MM.1S (cell line): ENCODE results near the gene SYT17.

Experiments
- DNase-seq: peaks from one replicate; pipeline ENCODE4 v3.0.0-alpha.2; 2015
- H2AFZ ChIP-seq: fragments of 300-600 bp; sonication (generic); 2 replicates; pipeline ENCODE4 v1.6.0; 2016; ENCODE audit warnings: antibody characterized with exemption, low read length
- H3F3A ChIP-seq: fragments of 300-600 bp; sonication (generic); 2 replicates; pipeline ENCODE4 v1.6.1; 2016; ENCODE audit warnings: mild to moderate bottlenecking, antibody characterized with exemption, low read length, moderate library complexity, mixed read lengths; ENCODE audit not compliant: insufficient read depth
- H3K27ac ChIP-seq: fragments of 300-600 bp; sonication (generic); 2 replicates; pipeline ENCODE4 v1.5.1; 2016; ENCODE audit warnings: mild to moderate bottlenecking, low read length
- H3K27me3 ChIP-seq: fragments of 300-600 bp; sonication (generic); replicated peaks from 2 replicates; pipeline ENCODE4 v1.6.0; 2016; ENCODE audit warnings: low read length; ENCODE audit not compliant: insufficient read depth
- H3K36me3 ChIP-seq: fragments of 300-600 bp; sonication (generic); replicated peaks from 2 replicates; pipeline ENCODE4 v1.6.1; 2016; ENCODE audit warnings: mild to moderate bottlenecking, low read length, mixed read lengths; ENCODE audit not compliant: insufficient read depth
- H3K4me1 ChIP-seq: fragments of 300-600 bp; sonication (generic); 2 replicates; pipeline ENCODE4 v1.6.1; 2016; ENCODE audit warnings: low read length, mixed read lengths
- H3K4me2 ChIP-seq: fragments of 300-600 bp; sonication (generic); 2 replicates; pipeline ENCODE4 v1.6.0; 2016; ENCODE audit warnings: low read depth, low read length
- H3K4me3 ChIP-seq: fragments of 300-600 bp; sonication (generic); 2 replicates; pipeline ENCODE4 v1.5.1; 2016; ENCODE audit warnings: low read length, mixed read lengths
- H3K79me2 ChIP-seq: fragments of 300-600 bp; sonication (generic); 2 replicates; pipeline ENCODE4 v1.6.1; 2016; ENCODE audit warnings: mixed run types, low read length, mixed read lengths
- H3K9ac ChIP-seq: fragments of 300-600 bp; sonication (generic); 2 replicates; pipeline ENCODE4 v1.6.1; 2016; ENCODE audit warnings: low read length, mixed read lengths
- H3K9me2 ChIP-seq: fragments of 300-600 bp; sonication (generic); replicated peaks from 2 replicates; pipeline ENCODE4 v1.6.1; 2016; ENCODE audit warnings: mild to moderate bottlenecking, low read length, mixed read lengths; ENCODE audit not compliant: insufficient read depth
- H3K9me3 ChIP-seq: fragments of 300-600 bp; sonication (generic); replicated peaks from 2 replicates; pipeline ENCODE4 v1.6.1; 2016; ENCODE audit warnings: mild to moderate bottlenecking, low read length, mixed read lengths; ENCODE audit not compliant: insufficient read depth
- H4K20me1 ChIP-seq: fragments of 300-600 bp; sonication (generic); 2 replicates; pipeline ENCODE4 v1.6.1; 2016; ENCODE audit warnings: mild to moderate bottlenecking, low read length, moderate library complexity, mixed read lengths; ENCODE audit not compliant: insufficient read depth
- EZH2 ChIP-seq: fragments of 300-600 bp; sonication (generic); optimal IDR thresholded peaks from 2 replicates; pipeline ENCODE3; 2017; ENCODE audit warnings: low read depth, mild to moderate bottlenecking, antibody characterized with exemption, low read length, mixed read lengths
- EZH2phosphoT487 ChIP-seq: fragments of 300-600 bp; sonication (generic); IDR thresholded peaks from 2 replicates; pipeline ENCODE4 v1.6.1; 2018; ENCODE audit warnings: antibody characterized with exemption, low read length
- TF ChIP-seq, protein P1 (sequence below): fragments of 300-600 bp; sonication (generic); IDR thresholded peaks from 2 replicates; pipeline ENCODE4 v1.5.1; 2016; ENCODE audit warnings: antibody characterized with exemption, low read length, mixed read lengths

The SYT17 gene

DNA sequence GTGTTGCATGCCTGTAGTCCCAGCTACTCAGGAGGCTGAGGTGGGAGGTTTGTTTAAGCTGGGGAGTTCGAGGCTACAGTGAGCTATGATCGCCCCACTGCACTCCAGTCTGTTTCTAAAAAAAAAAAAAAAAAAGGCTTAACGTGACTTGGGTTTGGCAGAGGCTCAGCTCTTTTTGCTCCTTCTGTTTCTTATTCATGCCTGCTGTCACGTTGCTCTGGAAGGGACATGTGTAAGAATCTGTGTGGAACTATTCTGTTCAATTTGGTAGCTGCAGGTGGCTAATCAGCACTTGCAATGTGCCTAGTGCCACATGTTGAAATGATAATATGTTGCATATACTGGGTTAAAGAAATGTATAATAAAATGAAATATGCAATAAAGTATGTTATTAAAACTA, 20.9 kb upstream of the SYT17 start:
- H3K9me3 ChIP-seq: no peaks in the 10 kb centered on the region
- H2AFZ ChIP-seq: no peak overlapping the region
- H3F3A ChIP-seq: no peaks in the 10 kb centered on the region
- H3K4me1 ChIP-seq: no peaks in the 10 kb centered on the region
- H3K9me2 ChIP-seq: no peaks in the 10 kb centered on the region
- H3K79me2 ChIP-seq: no peaks in the 10 kb centered on the region
- no peaks in the 10 kb centered on the region for H4K20me1 ChIP-seq
- H3K27ac ChIP-seq: no peak overlapping the region
- no peak for DNase-seq
- TF ChIP-seq EZH2: no peak
- TF ChIP-seq EZH2phosphoT487: no peak
- TF ChIP-seq, protein P1, sequence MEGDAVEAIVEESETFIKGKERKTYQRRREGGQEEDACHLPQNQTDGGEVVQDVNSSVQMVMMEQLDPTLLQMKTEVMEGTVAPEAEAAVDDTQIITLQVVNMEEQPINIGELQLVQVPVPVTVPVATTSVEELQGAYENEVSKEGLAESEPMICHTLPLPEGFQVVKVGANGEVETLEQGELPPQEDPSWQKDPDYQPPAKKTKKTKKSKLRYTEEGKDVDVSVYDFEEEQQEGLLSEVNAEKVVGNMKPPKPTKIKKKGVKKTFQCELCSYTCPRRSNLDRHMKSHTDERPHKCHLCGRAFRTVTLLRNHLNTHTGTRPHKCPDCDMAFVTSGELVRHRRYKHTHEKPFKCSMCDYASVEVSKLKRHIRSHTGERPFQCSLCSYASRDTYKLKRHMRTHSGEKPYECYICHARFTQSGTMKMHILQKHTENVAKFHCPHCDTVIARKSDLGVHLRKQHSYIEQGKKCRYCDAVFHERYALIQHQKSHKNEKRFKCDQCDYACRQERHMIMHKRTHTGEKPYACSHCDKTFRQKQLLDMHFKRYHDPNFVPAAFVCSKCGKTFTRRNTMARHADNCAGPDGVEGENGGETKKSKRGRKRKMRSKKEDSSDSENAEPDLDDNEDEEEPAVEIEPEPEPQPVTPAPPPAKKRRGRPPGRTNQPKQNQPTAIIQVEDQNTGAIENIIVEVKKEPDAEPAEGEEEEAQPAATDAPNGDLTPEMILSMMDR: no peak
- no peak overlapping the region for H3K4me3 ChIP-seq
- H3K36me3 ChIP-seq: no peaks in the 10 kb centered on the region
- no peak overlapping the region for H3K9ac ChIP-seq
- H3K4me2 ChIP-seq: no peak overlapping the region
- H3K27me3 ChIP-seq: no peaks in the 10 kb centered on the region

DNA sequence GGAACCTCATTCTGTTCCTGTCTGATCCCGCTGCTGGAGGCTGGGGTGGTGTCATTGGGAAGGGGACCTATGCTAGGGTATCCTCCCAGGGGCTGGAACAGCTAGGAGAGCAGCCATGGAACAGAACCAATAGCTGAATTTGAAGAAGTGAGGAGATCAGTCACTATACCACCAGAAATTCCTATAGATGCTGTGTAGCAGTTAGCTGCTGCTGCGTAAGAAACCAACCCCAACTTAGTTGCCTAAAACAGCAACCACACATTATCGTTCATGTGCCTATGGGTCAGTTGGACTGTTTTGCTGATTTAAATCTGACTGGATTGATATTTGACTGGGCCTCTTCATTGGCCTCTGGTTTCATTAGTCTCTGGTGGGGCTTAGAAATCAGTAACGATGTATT, 20.4 kb upstream of the SYT17 start:
- Histone ChIP-seq H3K4me3 (no peak overlapping the region), H2AFZ (no peak overlapping the region), H3K27ac (no peak overlapping the region), H3K79me2 (no peaks in the 10 kb centered on the region), H3K9me2 (no peaks in the 10 kb centered on the region), H3K36me3 (no peaks in the 10 kb centered on the region), H3K27me3 (no peaks in the 10 kb centered on the region), H3K4me1 (no peaks in the 10 kb centered on the region), H3K9ac (no peak overlapping the region), H3K9me3 (no peaks in the 10 kb centered on the region), H3F3A (no peaks in the 10 kb centered on the region), H4K20me1 (no peaks in the 10 kb centered on the region), H3K4me2 (no peak overlapping the region)
- no peak for DNase-seq
- no peak for TF ChIP-seq EZH2
- no peak for TF ChIP-seq EZH2phosphoT487
- TF ChIP-seq, protein P1: no peak

DNA sequence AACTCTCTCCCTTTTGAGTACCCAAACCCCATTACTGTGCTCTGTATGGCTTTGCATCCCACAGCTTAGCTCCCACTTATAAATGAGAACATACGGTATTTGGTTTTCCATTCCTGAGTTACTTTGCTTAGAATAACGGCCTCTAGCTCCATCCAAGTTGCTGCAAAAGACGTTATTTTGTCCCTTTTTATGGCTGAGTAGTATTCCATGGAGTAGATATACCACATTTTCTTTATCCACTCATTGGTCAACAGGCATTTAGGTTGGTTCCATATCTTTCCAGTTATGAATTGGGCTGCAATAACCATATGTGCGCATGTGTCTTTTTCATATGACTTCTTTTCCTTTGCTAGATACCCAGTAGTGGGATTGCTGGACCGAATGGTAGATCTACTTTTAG, 19.9 kb upstream of the SYT17 start:
- TF ChIP-seq, protein P1: no peak
- TF ChIP-seq EZH2 (no peak), EZH2phosphoT487 (no peak)
- Histone ChIP-seq H3K27me3 (no peaks in the 10 kb centered on the region), H3K9me3 (no peaks in the 10 kb centered on the region), H3K27ac (no peak overlapping the region), H3K4me1 (no peaks in the 10 kb centered on the region), H3K36me3 (no peaks in the 10 kb centered on the region), H4K20me1 (no peaks in the 10 kb centered on the region), H3K9me2 (no peaks in the 10 kb centered on the region), H3K4me2 (no peak overlapping the region), H3K4me3 (no peak overlapping the region), H3K79me2 (no peaks in the 10 kb centered on the region), H3K9ac (no peak overlapping the region), H3F3A (no peaks in the 10 kb centered on the region), H2AFZ (no peak overlapping the region)
- no peak for DNase-seq

DNA sequence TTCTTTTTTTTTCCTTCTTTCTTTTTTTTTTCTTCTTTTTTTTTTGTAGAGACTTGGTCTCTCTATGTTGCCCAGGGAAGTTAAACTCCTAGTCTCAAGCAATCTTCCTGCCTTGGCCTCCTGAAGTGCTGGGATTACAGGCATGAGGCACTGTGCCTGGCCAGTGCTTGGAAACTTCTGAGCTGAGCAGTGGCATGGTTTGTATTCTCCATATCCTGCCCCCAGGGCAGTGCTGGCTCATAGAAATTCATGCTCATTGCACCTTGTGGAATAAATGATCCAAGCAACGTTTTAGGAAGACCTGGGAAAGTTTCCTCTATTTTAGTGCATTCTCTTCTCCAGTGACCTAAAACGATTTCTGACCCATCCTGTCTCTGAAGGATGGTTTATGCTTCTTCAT, 16.7 kb upstream of the SYT17 start:
- Histone ChIP-seq H3K9me2 (no peaks in the 10 kb centered on the region), H3K4me1 (no peaks in the 10 kb centered on the region), H3K4me2 (no peak overlapping the region), H3K36me3 (no peaks in the 10 kb centered on the region), H2AFZ (no peak overlapping the region), H3K79me2 (no peaks in the 10 kb centered on the region), H3K4me3 (no peak overlapping the region), H3K27ac (no peak overlapping the region), H3F3A (no peaks in the 10 kb centered on the region), H3K9me3 (no peaks in the 10 kb centered on the region), H3K9ac (no peak overlapping the region), H4K20me1 (no peaks in the 10 kb centered on the region), H3K27me3 (no peaks in the 10 kb centered on the region)
- TF ChIP-seq EZH2 (no peak), EZH2phosphoT487 (no peak)
- TF ChIP-seq, protein P1: no peak
- no peak for DNase-seq
